ENCODE data around the gene ZCCHC2. TPM values are rescaled to one million over a fixed set of nuclear protein-coding genes. Genes with fewer than 3 reads are reported as not detected.

ZCCHC2 gene
- total and polyA plus RNA-seq, 2 experiments from 2014 or later: 3.3 to 14.9 TPM

DNA sequence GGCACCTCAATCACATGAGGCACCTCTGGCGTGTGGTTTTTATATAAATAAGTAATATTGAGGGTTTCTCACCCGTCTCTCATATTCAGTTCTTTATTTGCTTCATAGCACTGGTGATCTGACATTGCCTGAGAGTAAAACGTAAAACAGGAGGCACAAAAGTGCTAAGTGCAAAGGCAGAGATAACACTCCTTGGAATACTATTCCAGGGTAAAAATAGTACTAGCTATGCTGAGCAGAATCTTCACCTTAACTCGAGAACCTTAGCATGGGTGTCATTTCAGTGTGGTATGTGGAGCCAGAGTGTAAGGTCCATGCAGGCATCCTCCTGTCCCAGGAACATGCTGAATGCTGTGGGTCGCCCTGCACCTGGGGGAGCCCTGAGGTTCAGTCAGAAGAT is 26.9 kb downstream of the ZCCHC2 start:
- Histone ChIP-seq H3K27me3 (no peaks in the 10 kb centered on the region), H3K4me2 (no peak overlapping the region), H3K36me3 (replicated peaks; ENCODE audit: insufficient read depth, low read depth) (peaks cover 5% of the 10 kb centered on the region), H3K9me3 (ENCODE audit: low read depth) (no peaks in the 10 kb centered on the region), H3K27ac (no peak overlapping the region), H3K9me2 (replicated peaks; ENCODE audit: insufficient read depth) (no peaks in the 10 kb centered on the region), H2AFZ (no peak overlapping the region), H3K79me2 (peaks cover 2% of the 10 kb centered on the region), H3K4me1 (ENCODE audit: insufficient read depth) (no peaks in the 10 kb centered on the region), H4K20me1 (ENCODE audit: insufficient read depth, poor library complexity, severe bottlenecking) (no peaks in the 10 kb centered on the region), H3K4me3 (no peak overlapping the region)
- no peak for DNase-seq (ENCODE audit: low spot score)
- TF ChIP-seq, protein P1, sequence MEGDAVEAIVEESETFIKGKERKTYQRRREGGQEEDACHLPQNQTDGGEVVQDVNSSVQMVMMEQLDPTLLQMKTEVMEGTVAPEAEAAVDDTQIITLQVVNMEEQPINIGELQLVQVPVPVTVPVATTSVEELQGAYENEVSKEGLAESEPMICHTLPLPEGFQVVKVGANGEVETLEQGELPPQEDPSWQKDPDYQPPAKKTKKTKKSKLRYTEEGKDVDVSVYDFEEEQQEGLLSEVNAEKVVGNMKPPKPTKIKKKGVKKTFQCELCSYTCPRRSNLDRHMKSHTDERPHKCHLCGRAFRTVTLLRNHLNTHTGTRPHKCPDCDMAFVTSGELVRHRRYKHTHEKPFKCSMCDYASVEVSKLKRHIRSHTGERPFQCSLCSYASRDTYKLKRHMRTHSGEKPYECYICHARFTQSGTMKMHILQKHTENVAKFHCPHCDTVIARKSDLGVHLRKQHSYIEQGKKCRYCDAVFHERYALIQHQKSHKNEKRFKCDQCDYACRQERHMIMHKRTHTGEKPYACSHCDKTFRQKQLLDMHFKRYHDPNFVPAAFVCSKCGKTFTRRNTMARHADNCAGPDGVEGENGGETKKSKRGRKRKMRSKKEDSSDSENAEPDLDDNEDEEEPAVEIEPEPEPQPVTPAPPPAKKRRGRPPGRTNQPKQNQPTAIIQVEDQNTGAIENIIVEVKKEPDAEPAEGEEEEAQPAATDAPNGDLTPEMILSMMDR (IDR thresholded peaks at IDR 0.05; ENCODE audit: poor library complexity): no peak
- TF ChIP-seq EZH2 (IDR thresholded peaks at IDR 0.05; ENCODE audit: borderline replicate concordance) (no peak), EZH2phosphoT487 (IDR thresholded peaks at IDR 0.05; ENCODE audit: low read depth, severe bottlenecking, unreplicated experiment) (no peak)
- 88% methylated on average over 5 of the region's 5 CpGs for WGBS (ENCODE audit: low lambda C conversion rate, missing lambda C conversion rate)

DNA sequence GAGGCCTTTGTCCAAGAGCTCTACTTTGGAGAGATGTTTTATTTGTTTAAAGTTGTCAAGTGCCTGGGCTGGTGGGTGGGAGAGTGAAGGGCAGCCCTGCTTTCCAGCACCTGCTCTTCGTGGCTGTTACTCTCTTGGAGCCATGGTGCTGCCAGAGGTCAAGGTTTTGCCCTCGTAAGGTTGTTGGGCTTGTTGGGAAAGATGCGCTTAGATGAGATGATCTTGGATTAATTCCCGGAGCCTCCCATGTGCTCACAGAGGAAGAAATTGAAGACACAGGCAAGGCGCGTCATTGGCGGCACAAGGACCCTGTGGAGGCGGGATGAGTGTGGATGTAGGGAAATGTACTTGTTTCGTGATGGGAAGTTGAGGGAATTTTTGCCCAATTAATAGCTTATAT is 27.9 kb downstream of the ZCCHC2 start:
- H3K27me3 ChIP-seq: no peaks in the 10 kb centered on the region
- no peak overlapping the region for H3K4me2 ChIP-seq
- TF ChIP-seq EZH2 (IDR thresholded peaks at IDR 0.05; ENCODE audit: borderline replicate concordance) (no peak), EZH2phosphoT487 (IDR thresholded peaks at IDR 0.05; ENCODE audit: low read depth, severe bottlenecking, unreplicated experiment) (no peak)
- H3K36me3 ChIP-seq (replicated peaks; ENCODE audit: insufficient read depth, low read depth): peaks cover 5% of the 10 kb centered on the region
- H3K4me3 ChIP-seq: no peak overlapping the region
- H3K9me2 ChIP-seq (replicated peaks; ENCODE audit: insufficient read depth): no peaks in the 10 kb centered on the region
- H4K20me1 ChIP-seq (ENCODE audit: insufficient read depth, poor library complexity, severe bottlenecking): no peaks in the 10 kb centered on the region
- H3K4me1 ChIP-seq (ENCODE audit: insufficient read depth): no peaks in the 10 kb centered on the region
- no peaks in the 10 kb centered on the region for H3K9me3 ChIP-seq (ENCODE audit: low read depth)
- WGBS (ENCODE audit: low lambda C conversion rate, missing lambda C conversion rate): 88% methylated on average over 9 of the region's 9 CpGs
- DNase-seq (ENCODE audit: low spot score): no peak
- no peak overlapping the region for H2AFZ ChIP-seq
- no peak overlapping the region for H3K27ac ChIP-seq
- peaks cover 2% of the 10 kb centered on the region for H3K79me2 ChIP-seq

DNA sequence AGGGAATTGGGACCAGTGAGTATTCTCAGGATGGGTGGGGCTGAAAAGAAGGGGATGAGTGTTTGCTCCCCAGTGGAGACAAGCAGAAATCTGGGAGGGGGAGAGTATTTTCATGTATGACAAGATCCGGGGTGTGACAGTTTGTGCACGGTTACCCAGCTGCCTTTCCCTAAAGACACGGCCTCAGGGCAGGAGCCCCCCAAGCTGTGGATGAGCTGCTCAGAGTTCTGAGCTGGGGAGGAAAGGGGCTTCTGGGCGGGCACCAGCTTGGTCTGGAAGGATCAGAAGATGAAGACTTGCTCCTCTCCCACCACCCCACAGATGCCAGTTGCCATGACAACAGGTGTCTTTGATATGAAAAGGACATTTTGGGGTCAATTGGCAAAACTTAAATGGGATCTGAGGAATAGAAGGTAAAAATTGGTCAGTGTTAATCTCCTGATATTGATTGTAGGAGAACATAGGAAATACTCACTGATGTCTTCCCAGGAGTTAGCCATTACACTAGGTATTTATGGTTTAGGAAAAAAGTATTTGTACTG is 29.2 kb downstream of the ZCCHC2 start:
- H3K79me2 ChIP-seq: peaks cover 2% of the 10 kb centered on the region
- H3K27ac ChIP-seq: no peak overlapping the region
- no peak overlapping the region for H3K4me3 ChIP-seq
- H3K36me3 ChIP-seq (replicated peaks; ENCODE audit: insufficient read depth, low read depth): peaks cover 10% of the 10 kb centered on the region
- H4K20me1 ChIP-seq (ENCODE audit: insufficient read depth, poor library complexity, severe bottlenecking): no peaks in the 10 kb centered on the region
- WGBS (ENCODE audit: low lambda C conversion rate, missing lambda C conversion rate): 83% methylated on average over 4 of the region's 4 CpGs
- no peak overlapping the region for H2AFZ ChIP-seq
- TF ChIP-seq EZH2 (IDR thresholded peaks at IDR 0.05; ENCODE audit: borderline replicate concordance) (no peak), EZH2phosphoT487 (IDR thresholded peaks at IDR 0.05; ENCODE audit: low read depth, severe bottlenecking, unreplicated experiment) (no peak)
- TF ChIP-seq, protein P1 (IDR thresholded peaks at IDR 0.05; ENCODE audit: poor library complexity): no peak
- H3K9me3 ChIP-seq (ENCODE audit: low read depth): no peaks in the 10 kb centered on the region
- H3K9me2 ChIP-seq (replicated peaks; ENCODE audit: insufficient read depth): no peaks in the 10 kb centered on the region
- H3K4me1 ChIP-seq (ENCODE audit: insufficient read depth): no peaks in the 10 kb centered on the region
- no peak overlapping the region for H3K4me2 ChIP-seq
- no peaks in the 10 kb centered on the region for H3K27me3 ChIP-seq
- no peak for DNase-seq (ENCODE audit: low spot score)

DNA sequence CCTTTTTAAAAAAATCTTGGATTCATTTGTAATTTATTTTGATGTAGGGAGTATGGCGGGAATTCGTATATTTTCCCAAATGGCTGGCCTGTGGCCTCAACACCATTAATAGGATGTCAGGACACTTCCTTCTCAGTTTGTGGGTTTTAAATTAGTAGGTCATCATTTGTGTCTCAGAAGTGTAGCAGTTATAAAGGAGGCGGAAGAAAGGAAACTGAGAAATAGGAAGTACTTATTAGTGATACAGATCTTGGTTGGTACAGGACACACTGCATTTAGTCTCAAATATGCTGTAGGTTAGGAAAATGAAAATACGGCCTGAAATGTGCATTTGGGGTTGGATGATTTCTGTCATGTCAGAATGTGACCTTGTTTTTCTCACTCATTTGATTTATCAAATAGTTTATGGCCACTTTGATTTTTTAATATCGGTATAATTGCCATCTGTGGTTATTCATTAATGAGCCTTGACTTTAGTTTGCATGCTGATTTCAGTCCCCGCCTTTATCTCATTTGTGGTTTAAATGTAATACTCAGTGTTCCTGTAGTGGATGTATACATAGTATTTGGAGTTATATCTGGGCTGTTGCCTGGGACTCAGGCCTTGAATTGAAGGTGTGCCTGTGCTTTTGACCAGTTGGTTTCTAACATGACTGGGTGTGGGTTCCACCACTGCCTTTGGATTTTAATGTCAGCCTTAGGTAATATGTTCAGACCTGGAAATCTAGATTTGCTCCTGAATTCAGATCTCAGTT is 31.4 kb downstream of the ZCCHC2 start:
- no peak overlapping the region for H2AFZ ChIP-seq
- no peaks in the 10 kb centered on the region for H3K4me1 ChIP-seq (ENCODE audit: insufficient read depth)
- no peak overlapping the region for H3K4me2 ChIP-seq
- no peak for TF ChIP-seq EZH2phosphoT487 (IDR thresholded peaks at IDR 0.05; ENCODE audit: low read depth, severe bottlenecking, unreplicated experiment)
- TF ChIP-seq, protein P1 (IDR thresholded peaks at IDR 0.05; ENCODE audit: poor library complexity): no peak
- peaks cover 10% of the 10 kb centered on the region for H3K36me3 ChIP-seq (replicated peaks; ENCODE audit: insufficient read depth, low read depth)
- no peaks in the 10 kb centered on the region for H4K20me1 ChIP-seq (ENCODE audit: insufficient read depth, poor library complexity, severe bottlenecking)
- H3K27me3 ChIP-seq: no peaks in the 10 kb centered on the region
- no peak for DNase-seq (ENCODE audit: low spot score)
- peaks cover 2% of the 10 kb centered on the region for H3K79me2 ChIP-seq
- H3K9me3 ChIP-seq (ENCODE audit: low read depth): no peaks in the 10 kb centered on the region
- no peak overlapping the region for H3K27ac ChIP-seq
- WGBS (ENCODE audit: low lambda C conversion rate, missing lambda C conversion rate): 95% methylated on average over 6 of the region's 6 CpGs
- no peak overlapping the region for H3K4me3 ChIP-seq
- H3K9me2 ChIP-seq (replicated peaks; ENCODE audit: insufficient read depth): no peaks in the 10 kb centered on the region

Data from hepatocyte (in vitro differentiated cells).